HG03039 (cell line): ENCODE data around the gene FARS2.
A peak's percentile ranks its signal among the peaks of the same experiment; 100 is the strongest.

Experiments used
- ATAC-seq: cut with Tn5 transposase; IDR thresholded peaks from one replicate; pipeline ENCODE4 v1.9.1; 2021; ENCODE audit warnings: mild to moderate bottlenecking, moderate library complexity; ENCODE audit not compliant: unreplicated experiment

FARS2 gene

DNA sequence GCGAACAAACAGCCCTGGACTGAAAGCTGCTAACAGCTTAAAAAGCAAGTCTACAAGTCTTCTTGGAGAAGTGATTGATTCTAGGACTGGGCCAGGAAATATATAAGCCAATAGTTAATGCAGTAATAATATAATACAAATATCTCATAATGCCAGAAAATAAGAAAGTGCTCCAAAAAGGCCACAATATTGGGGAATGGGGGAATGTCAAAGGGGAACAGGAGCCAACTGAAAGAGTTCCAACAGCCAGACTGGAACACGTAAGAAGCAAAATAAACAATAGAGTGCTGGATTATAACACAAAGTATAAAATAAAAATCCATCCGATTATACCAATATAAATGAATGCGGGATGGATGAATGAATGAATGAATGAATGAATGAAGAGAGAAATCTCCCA is 449.6 kb downstream of the FARS2 start:
- no peak for ATAC-seq

DNA sequence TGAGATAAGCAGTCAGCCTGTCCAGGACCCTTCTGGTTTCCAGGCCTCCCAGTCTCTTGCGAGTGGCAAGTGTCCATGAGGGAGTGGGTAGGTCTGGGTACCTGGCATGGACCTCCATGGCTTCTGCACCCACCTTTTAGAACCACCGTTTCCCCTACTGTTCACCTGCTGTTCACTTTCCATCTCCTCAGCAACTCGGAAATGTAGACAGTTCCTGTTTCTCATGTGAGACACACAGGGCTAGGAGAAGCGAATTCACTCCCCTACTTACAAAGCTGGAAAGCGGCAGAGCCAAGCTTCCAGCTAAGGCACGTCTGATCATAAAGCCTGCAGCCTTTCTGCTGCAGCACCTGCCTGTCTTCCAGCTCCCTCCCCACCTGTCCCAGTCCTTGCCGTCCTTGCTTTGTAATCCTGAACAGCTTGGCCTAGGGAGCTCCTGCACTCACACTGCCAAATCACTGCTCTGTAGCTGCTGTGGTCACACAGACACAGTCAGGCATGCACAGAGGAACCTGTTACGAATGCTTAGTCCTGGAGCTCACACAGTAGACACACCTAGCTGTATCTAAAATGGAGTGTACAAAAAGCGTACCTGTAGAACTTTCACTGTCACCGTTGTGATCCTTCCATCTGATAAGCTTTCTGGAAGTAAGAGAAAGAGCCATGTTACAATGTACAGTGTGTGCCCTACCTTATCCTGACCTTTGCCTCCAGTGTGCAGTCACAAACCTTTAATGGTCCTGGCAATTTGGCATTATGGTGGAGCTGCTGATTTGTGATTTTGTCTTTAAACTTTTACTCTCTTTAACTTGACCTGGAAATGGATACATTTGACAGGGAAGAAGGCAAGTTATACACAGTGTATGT is 451.3 kb downstream of the FARS2 start:
- ATAC-seq = no peak

DNA sequence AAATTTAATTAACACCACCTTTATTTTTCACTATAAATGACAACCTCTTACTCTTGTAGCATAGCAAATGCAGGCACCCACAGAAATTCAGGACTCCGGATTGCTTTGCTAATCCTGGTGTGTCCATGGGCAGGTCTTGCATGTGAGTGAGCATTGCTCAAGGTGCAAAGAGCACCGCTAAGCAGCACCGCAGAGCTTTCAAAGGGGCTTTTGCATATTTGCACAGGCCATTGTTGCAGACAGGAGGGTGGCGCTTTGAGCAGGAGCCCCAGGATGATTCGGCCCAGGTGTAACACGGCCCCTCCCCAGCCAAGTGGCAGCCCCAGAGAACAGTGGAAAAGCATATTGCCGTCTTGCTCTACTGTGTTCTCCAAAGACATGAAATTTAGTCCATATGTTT is 452.2 kb downstream of the FARS2 start:
- no peak for ATAC-seq

DNA sequence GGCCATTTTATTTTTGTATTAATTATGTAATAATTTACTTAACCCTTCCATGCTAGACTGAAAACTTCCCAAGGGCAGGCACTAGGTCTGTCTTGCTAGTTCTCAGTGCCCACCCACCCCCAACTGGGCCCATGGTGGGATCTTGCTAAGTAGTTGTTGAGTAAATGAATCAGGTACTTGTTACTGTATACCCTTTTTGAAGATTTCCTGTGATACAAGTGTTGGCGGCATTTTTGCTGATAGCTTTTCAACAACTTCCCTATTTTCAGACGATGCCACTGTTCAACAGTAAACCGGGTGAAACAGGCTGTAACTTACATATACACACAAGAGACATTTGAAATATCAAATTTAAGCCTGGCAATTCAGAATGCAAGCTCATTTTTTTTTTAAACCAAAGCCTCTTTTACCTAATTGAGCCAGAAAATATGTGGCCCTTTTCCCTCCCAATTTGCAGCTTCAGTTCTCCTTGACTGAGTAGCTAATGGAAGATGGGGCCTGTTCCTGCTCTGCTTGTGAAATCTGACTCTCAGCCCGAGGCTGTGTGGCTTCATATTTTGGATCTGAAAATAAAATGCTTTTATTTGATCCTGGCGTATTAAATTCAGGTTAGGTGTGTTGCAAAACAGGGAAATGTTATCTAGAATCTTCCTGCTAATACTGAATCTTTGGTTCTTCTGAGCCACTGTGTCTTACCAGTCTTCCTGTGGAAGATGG is 457.1 kb downstream of the FARS2 start:
- ATAC-seq = no peak

DNA sequence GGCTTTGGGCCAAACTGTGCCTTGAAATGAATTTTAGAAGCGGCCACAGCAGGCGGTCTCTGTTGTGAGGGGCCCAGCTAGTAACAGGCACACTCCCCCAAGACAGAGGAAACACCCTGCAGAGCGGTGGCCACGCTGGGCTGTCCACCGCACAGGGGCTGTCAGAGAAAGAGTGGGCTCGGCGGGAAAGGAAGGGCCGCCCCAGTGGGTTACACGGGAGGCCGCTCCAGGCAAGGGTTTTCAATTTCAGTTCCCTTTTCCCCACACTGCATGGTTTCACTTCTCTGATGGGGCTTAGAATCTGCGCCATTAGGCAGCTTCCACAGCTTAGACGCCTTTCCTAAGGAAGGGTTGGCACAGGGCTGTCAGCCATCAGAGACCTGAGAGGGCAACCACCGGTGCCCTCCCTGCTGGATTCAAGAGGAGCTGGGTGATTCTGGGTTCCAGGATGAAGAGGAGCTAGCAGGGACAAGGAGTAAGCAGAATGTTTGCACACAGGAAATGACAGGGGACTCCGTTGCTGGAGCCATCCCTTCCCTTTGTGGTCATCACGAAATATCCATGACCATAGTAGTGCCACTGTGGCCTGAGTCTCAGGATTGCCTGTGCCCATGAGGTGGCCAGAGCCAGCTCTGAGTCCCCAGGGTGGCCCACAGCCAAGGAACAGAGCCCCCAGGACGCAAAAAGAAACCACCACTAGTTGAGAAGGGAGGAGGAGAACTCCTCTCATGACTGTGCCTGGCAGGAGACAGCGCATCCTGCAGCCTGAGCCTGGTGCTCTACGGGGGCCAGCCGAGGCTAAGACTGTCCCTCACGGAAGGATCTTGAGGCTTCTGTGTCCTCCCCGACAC is 462.8 kb downstream of the FARS2 start:
- peak; percentile 87 for ATAC-seq

DNA sequence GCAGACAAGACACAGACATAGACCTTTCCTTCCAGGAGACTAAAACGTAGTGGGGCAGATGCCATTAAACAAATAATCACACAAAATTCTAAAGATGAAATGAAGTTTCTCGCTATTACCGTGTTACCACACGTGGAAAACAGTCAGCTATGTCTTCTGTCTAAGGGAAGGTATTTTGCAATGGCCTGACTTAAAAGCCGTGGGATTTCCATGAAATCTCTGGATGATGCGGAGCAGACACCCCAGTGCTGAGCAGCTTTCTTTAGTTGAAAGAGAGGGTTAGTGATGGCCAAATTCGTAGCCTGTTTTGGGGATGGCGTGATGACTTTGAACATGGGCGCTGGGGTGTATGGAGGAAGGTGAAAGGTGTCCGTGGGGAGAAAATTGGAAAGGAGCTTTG is 463.6 kb downstream of the FARS2 start:
- ATAC-seq = no peak

DNA sequence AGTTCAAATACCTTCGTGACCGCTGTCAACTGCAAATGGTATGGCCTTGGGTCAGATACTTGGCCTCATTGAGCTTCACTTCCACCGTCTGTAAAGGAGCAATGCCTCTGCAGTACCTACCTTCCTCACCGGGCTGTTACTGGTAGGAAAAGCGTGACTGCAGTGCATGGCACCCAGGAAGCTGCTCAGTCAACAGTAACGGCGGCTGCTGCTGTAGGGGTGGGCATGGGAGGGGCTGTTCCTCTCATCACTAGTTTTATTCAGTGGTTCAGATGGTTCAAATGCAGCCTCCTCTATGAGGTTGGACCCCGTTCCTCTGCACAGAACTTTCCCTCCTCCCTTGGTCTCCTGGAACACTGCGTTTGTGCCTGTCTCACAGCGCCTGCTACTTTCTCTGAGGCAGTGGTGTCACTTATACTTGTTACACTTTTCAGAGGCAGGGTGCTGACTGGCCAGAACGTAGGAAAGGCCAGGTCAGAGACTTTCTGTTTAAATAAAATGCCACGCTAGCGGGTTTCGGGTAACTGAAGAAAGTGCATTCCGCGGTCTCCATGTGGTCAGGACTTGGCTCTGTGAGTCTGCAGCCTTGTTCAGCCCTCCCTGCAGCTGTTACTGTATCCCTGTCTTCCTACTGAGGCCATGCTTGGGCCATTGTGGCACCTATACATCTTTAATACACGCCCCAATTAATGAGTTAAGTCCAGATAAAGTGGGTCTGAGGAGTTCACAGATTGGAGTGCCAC is 465.8 kb downstream of the FARS2 start:
- ATAC-seq = no peak

DNA sequence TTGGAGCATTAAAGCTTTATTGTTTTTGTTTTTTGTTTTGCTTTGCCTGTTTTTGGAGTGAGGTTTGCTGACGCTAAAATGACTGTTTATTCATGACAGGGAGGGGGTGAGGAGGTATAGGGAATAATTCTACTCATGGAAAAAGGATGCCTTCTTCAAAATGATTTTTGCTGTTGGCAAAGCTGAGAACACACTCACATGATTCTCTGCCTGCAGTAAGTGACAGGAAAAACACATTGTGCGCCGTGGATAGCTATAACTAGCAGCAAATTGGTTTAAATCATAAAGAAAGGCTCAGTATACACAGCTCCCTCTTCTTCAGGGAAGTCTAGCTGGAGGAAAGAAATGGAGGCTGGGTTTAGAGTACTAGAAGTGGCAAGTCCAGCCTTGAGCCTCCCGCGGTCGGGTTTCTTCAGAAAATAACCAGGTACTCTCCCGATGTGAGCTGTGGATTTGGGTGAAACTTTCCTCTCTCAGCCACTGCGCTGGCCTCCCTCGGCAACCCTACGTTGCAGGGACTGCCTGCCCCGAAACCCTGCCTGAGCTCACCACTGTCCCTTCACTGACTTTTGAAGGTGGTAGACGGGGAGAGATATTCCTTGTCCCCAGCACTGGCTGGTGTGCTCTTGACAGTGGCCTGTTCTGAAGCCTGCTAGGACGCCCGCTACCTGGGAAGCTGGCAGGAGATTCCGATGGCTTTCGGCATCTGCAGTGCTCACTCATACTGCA is 467.2 kb downstream of the FARS2 start:
- no peak for ATAC-seq

DNA sequence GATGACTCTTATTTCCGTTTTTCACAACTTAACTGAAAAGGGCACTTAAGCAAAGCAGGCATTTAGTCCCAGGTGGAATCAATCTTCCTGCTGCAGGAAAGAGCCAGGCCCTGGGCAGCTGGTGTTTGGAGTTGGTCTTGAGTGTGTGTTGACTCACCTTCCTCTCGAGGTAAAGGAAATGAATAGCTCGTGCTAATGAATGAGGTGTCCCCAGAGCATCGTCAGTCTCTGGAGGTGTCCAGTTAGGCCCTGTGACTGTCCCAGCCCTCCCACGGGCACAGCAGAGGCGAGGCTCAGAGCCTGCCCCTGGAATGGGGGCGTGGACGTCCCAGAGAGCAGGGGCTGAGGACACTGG is 467.7 kb downstream of the FARS2 start:
- no peak for ATAC-seq

DNA sequence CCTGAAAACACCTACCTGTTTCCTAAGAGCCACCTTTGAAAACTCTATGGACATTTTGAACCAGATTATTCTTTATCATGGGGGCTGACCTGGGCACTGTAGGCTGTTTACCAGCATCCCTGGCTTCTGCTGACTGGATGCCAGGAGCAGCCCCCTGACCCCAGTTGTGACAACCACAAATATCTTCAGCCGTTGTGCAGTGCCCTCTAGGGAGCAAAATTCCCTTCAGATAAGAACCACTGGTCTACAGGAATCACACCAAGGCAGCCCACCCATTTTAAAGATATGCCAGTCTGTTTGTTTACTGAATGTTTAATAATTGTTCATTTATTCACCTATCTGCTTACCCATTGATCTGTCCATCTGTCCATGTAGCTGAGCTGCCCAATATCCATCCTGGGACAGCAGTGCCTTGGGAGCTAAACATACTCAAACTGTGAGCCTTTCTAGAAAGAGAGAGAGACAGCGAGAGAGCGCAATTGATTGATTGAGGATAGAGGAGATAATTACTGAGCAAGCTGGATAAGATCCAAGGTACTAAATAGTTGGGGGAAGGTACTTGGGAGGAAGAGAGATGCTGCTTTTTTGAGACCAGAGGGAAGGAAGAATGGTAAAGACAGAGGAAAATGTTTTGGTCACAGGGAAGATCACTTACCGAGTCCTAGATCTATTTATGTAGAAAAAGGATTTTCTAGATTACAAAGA is 468.7 kb downstream of the FARS2 start:
- ATAC-seq = no peak

DNA sequence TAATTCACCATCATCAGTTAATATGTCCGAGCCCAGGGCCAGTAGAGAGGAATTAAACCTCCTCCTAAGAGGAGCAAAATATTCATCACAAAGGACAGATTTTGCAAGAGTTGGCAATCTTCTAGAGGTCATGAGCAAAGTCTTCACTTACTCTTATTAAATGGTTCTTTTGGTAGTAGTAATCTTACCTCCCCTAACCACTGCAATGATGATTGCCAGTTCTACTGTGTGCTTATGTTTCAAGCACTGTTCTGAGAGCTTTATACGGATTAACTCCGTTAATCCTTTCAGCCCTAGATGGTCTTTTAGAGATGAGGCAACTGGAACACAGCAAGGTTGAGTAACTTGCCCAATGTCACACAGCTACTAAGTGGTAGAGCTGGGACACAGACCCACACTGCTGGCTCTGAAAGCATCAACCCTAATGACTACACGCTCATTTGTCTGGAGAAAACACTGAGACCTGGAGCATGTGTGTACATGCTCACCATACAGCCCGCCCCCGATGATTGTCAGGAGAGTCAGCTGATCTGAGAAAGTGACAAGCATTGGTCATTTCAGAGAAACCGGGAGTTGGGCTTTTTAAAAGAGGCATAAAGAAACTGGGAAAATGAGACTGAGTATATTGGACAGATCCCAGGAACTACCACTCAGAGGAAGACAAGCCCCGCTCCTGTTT is 469.4 kb downstream of the FARS2 start:
- no peak for ATAC-seq

DNA sequence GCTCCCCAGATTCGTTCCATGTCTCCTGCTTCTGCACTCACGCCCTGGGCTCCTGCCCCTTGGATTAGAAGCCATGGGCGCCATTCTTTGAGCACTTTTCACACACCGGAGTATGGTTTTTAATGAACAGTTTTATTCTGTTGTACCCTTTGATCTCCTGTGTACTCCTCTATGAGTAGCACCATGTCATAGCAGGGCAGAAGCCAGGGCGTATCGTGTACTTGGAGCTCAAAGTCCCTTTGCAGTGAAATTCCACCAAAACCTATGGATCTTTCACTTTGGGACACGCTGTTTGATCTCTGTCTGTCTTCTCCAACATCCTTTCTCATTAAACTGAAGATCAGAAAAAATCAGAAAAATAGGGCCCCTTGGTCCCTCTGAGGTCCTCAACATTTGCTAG is 470.1 kb downstream of the FARS2 start:
- no peak for ATAC-seq

DNA sequence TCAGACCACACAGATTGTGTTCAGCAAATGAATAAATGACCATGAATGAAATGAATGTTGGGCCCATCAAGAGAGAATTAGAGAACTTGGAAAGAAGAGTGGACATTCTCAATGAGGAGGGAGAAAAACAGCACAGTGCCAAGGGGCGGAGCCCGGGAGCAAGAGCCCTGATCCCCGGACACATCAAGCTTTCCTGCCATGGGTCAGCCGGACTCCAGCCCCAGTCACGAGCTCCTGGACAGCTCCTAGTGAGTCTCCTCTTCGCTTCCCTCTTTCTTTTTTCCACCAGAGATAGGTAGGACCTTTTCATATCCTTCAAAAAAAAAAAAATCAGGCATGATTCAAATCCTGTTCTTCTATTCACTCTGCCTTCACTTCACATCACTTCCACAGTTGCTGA is 471.2 kb downstream of the FARS2 start:
- no peak for ATAC-seq

DNA sequence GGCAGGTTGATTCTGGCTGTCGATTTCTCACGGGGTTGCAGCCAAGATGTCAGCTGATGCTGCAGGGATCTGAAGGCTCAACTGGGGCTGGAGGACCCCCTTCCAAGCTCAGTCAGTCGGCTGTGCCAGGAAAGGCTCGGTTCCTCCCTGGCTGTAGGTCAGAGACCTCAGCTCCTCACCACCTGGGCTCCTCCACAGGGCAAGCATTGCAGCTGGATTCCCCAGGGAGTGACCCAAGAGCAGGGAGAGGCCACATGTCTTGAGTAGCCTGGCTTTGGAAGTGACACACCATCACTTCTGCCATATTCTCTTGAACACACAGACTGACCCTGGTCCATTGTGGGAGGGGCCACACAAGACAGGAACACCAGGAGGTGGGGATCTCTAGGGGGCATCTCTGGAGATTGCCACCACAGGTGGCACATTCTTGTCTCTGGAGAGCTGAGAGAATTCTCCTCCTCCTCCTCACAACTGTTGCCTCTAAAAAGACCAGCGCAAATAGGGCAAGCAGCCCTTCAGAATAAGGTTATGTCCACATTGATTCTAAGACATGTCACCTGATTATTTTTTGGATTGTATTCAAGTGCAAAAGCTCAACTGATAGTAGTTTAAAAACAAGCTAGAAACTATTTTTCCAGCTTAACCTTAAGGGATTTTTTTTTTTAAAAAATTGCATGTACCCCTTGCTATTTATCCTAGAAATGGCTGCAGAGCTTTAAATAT is 474.9 kb downstream of the FARS2 start:
- no peak for ATAC-seq

DNA sequence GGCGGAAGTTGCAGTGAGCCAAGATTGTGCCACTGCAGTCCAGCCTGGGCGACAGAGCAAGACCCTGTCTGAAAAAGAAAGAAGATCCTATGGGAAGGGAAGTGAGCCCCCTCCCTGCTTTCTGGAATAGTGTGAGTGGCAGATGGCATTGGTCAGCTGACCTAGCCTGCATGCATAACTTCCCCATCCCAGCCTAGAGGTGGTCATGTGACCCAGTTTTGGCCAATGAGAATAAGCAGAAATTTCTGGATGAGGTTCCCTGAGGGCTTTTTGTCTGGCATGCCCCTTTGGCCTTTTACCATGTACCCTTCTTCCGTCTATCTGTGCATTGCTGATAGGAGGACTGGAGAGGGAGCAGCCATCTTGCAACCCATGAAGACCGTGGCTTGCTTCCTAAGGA is 476.1 kb downstream of the FARS2 start:
- ATAC-seq = no peak

DNA sequence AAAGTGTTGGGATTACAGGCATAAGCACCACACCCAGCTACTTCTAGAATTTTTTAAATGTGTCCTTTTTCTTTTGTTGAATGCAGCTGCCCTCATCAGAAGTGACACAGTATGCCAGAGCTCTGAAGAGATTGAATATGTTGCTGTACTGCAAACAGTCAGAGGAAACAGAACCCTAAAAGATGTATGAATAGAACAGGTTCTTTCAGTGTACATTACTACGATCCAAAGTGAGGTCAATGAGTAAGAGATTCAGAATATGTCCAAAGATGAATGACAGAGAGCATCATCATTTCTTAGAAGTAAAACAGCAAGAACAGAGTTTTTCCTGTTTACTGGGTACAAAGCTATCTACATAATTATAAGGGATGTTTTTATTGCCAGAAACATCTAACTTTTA is 476.9 kb downstream of the FARS2 start:
- ATAC-seq = no peak

DNA sequence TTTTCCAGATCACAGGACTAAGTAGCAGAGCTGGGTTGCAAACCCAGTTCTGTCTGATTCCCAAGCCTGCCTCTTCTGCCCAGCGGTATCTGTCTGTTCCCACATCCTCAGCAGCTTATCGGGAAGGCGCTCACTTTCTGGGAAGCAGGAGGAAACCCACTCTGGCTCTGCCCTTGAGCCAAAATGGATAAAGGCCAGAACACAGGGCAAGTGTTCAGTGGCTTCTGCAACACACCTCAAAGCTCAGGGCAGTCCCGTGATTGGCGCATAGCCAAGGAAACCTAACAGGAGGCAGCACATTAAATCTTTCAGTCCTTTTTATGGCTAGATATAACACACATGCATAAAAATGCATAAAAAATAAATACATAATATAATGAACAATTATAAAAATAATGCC is 483.2 kb downstream of the FARS2 start:
- ATAC-seq = no peak

DNA sequence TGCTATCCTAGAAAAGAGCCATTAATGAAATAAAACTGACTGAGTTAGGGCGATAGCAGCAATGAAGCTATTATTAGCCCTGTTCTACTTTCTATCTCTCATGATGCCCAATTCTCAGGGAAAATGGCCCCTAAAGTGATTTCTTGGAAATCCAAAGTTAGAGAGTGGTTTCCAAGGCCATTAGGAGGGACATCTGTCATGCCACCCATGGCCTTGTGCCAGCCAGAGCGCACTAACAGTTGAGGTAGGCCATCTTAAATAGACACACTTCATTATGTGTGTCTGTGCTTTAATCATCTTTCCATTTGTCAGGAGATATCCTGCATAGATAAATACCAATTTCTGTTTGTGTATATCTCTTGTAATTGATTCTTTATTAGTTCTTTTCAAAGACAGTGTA is 483.8 kb downstream of the FARS2 start:
- no peak for ATAC-seq
